Stimulated activated CD4-positive, alpha-beta T cell treated with anti-CD3 and anti-CD28 coated beads, Interleukin-12 subunit alpha, Interleukin-12 subunit beta, amount 100 ng/mL, for 24 hours (primary cell): ENCODE measurements around the gene PPP1R1A.

Source experiments
- DNase-seq, 2 experiments: peaks; one replicate each; pipeline ENCODE4 v3.0.0-alpha.2; 2020; ENCODE audit warnings: low read depth in 2 of 2

The PPP1R1A gene

GRCh38 chr12:54535474-54535873 lies 53.0 kb downstream of the PPP1R1A start:
- no peak for DNase-seq

GRCh38 chr12:54529581-54529980 lies 58.9 kb downstream of the PPP1R1A start:
- DNase-seq: no peak
